Right renal cortex interstitium (tissue), 3 donors: Measurements from ENCODE around the gene CCL2. TPM values are rescaled to one million over a fixed set of nuclear protein-coding genes. Genes with fewer than 3 reads are reported as not detected.
A peak's percentile ranks its signal among the peaks of the same experiment; 100 is the strongest.

Experiments used
- DNase-seq, 3 donors: peaks; one replicate each; pipeline ENCODE4 v3.0.0-alpha.2; 2013; ENCODE audit warnings: low read depth in 3 of 3, low spot score in 2 of 3
- polyA plus RNA-seq, 3 donors: library from polyadenylated mRNA; unstranded; fragments of 120-200 nt; gene quantifications; one replicate each; pipeline ENCODE4 v1.2.1, GENCODE V29; 2013; ENCODE audit not compliant: insufficient read length in 3 of 3

Gene CCL2
- polyA plus RNA-seq, 3 donors, result 19.9 to 22.5 (median 21.0) TPM

DNA sequence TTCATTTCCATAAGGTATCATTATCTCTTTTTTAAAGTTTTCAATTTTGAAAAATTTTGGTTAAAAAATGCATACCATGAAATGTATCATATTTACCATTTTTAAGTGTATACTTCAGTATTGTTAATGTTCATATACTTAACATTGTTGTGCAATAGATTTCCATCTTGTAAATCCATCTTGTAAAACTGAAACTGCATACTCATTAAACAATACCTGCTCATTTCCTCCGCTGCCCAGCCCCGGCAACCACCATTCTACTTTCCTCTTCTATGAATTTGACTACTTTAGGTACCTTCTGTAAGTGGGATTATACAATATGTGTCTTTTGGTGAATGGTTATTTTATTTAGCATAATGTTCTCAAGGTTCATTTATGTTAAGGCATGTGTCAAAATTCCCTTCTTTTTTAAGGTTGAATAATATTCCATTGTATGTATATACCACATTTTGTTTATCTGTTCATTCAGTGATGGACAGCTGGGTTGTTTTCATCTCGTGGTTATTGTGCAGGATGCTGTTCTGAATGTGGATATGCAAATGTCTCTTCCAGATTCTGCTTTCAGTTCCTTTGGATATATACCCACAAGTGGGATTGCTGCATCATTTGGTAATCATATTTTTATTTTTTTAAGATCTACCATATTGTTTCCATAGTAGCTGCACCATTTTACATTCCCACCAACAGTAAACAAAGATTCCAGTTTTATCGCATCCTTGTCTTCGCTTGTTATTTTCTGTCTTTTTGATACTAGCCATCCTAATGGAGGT lies 6.7 kb downstream of the CCL2 start:
- no peak for DNase-seq

DNA sequence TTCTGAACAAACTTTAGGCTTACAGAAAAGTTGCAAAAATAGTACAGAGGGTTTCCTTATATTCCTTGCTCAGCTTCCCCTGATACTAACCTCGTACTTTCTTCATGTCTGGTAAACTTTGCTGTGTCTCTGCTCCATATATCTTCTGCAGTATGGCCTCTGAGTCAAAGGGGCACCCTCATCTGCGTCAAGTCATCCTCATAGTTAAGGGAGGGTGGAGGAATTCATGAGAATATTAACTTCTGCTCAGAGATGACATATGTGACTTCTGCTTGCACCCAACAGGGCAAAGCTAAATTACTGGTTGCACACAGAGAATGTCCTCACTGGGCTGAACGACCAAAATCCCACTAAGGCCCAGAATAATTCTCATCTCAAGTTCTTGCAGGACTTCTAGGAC lies 10.6 kb downstream of the CCL2 start:
- DNase-seq, result no peak

DNA sequence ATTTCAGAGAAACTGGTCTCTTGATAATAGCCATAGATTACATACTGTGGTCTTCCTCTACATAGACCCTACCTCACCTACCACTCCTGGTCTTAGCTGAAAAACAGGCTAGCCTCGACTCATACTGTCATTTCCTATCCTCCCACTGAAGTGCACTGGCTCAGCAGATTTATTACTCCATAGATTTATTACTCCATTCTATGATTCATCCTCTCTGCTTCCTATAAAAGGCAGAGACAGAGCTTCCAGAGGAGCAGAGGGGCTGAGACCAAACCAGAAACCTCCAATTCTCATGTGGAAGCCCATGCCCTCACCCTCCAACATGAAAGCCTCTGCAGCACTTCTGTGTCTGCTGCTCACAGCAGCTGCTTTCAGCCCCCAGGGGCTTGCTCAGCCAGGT lies 14.9 kb downstream of the CCL2 start, which contains the start of gene CCL7:
TSS of gene CCL7 (plus strand) at position 253 of the 400 bp plus-strand sequence. CDS start at position 323, 70 bp downstream.
- no peak for DNase-seq

DNA sequence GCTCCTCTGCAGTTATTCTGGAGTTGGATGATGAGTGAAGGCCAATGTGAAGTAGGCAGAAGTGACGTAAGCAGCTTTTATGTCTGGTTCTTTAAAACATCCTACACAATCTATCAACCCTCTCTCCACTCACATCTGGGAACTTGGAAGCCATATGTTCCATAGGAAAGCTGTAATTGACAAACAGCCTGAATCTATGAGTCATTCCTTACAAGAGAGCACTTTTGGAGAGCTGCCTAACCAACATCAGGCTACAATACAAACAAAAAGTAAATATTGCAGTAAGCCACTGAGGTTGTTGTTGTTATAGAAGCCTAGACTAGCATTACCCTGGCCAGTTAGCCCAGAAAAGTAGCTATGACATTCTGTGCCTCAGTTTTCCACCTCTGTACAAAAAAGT lies 20.8 kb downstream of the CCL2 start:
- no peak for DNase-seq

DNA sequence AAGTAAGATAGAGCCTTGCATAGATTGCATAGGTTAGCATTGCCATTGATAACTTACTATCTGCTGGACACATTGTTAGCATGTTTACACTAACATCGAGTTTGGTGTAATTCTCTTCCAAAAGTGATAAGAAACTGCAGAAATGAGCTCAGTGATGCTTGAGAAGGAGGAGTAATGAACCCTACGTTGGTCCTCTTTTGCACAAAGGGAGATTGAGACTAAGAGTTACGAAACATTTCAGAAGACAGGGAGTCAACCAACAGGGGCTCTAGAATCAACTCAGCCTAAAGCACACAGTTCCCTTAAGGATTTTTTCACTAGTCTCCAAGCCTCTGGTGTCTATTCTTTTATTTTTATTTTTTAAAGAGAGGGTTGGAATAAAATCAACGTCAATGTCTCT lies 21.7 kb downstream of the CCL2 start:
- DNase-seq, result no peak

DNA sequence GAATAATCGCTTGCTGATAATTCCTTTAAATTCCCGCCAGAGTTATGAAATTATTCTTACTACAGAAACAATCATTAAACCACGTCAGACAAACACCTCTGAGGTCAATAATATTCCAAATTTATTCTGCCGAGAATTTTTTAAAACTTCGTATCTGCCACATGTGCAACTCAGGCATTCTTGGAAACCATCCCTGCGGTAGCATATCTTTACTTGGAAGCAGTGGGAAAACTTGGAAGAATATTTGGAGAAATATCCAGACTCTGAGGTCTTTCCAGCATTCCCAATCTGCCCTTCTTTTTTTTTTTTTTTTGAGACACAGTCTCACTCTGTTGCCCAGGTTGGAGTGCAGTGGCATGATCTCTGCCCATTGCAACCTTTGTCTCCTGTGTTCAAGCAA lies 28.5 kb downstream of the CCL2 start:
- DNase-seq, result no peak

DNA sequence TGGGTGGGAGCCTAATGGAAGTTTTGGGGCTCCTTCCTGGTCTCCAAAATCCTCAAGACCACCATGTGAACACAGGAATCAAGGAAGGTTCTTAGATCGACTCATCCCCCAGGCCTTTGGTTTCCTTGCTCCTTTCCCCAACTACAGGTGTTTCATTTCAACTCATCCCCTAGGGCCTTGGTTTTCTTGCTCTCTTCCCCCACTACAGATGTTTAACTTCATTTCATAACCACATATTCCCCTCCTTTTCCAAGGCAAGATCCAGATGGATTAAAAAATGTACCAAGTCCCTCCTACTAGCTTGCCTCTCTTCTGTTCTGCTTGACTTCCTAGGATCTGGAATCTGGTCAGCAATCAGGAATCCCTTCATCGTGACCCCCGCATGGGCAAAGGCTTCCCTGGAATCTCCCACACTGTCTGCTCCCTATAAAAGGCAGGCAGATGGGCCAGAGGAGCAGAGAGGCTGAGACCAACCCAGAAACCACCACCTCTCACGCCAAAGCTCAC lies 30.3 kb downstream of the CCL2 start, which contains the start of gene CCL11:
TSS of gene CCL11 (plus strand) at position 457 of the 507 bp plus-strand sequence. CDS start 67 bp downstream, outside the sequence.
- peak in 2 of 3 donors; percentile 27 for DNase-seq

DNA sequence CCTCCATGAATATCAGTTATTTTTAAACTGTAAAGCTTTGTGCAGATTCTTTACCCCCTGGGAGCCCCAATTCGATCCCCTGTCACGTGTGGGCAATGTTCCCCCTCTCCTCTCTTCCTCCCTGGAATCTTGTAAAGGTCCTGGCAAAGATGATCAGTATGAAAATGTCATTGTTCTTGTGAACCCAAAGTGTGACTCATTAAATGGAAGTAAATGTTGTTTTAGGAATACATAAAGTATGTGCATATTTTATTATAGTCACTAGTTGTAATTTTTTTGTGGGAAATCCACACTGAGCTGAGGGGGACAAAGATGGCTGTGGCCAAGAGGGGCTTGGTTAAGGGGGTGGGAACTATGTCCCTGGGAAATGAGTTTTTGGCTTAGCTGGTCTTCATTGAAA lies 32.8 kb downstream of the CCL2 start:
- DNase-seq, result no peak

DNA sequence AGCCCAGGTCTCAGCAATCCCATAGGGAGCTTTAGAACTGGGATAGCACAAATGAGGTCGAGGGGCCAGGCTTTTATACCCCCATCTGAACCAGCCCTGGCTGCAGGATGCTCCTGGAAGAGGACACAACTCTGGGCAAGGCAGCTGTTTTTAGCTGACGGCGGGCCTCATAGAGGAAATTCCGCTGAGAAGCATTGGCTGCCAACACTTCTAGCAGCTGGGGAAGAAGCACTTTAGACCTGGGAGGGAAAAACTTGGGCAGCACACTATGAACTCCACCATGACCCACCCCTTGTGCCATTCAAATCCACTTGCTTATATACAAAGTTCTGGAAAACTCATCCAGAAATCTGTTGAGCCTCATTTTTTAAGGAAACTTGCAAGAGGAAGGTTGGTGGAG lies 35.5 kb downstream of the CCL2 start:
- no peak for DNase-seq

DNA sequence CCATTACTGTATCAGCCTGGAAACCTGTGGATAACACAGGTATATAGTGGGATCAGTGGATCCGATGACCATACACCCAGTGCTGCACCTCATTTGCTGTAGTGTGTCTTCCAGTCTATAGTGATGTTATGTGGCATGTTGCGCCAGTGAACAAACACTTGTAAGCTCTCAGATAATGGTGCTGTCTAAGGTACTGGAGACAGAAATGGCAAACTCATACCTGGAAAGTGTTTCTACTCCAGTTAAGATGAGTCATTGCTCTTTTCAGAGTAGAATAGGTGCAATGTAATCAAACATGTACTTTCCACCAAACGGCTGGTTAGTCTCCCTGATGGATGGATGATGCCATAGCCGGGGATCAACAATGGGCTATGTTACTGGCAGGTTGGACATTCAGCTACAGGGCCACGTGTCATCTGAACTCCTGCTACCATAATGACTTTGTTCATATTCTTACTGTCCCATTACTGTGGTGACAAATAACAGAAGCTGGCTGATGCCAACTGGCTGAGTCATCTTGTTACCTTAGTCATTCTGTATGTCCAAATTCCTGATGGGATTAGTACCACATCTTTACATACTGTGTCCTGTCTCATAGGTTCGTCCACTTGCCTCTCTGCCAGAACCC lies 36.8 kb downstream of the CCL2 start:
- DNase-seq, result no peak

DNA sequence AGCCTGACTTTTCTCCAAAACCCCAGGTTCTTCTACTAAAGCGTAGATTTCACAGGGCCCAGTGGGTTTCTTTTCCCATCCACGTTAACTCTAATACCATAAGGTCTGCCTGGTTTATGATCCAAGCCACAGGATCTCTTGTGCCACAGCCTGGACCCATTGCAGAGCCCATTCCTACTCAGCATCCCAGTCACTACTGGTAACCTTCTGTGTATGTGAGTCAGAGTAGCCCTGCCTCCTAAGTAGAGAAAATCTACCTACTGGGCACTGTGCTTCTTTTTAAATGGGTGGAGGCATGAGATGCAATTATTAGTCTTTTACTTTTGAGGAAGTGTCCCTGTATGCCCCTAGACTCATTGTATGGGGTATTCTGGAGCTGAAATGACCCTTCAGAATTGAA lies 43.9 kb downstream of the CCL2 start:
- no peak for DNase-seq

DNA sequence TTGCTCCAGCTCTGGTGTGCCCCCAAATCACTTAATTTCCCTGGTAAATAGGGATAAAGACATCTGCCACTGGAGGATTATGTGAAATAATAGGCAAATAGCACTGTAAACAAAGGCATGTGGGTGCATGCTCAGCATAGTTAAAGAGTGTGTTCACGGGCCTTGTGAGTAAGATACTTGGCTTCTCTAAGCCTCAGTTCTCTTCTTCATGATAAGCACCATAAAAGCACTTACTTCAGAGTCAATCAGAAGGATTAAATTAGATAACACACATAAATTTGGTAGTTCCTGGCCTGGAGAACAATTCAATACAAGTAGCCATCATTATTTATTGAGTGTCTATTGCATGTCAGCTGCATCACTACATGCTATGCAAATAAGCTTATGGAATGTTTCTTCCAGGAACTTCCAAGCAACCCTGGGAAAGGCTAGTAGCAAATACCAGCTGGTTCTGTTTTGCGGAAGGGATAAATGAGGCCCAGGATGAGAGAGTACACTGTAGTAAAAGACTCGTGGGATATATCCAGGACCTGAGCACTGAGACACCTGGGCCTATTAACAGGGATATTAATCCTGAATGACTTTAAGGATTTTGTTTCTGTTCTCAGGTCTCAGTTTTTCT lies 45.0 kb downstream of the CCL2 start:
- DNase-seq, result no peak

DNA sequence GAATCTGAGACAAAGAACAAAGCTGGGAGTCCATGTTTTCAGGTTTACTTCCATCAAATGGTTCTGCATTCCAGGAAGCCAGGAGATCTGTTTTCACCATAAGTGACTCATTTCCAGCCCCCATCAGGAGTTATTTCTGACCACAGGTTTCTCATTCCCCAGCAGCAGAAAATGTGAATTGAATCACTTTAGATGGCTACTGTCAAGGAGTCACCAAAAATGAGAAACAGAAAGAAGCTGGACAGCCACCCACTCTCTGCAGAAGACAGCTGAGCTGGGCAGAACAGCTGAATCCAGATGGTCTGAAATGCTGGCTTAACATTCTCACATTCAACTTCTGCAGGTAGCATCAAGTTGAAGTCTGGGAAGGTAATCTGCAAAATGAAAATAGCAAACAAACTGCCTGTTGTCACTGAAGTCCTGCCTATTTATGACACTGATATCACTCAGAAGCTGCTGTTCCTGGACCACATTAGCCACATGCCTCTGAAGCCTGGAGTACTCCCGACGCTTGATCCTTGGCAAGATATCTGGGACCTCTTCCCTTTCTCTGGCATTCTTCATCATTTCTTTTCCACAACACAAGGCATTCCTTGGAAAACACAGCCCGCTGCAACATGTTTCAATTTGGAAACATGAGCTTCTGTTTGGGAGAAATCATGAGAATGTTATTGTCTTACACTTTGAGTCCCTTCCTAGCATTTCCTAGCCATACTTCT lies 45.7 kb downstream of the CCL2 start:
- no peak for DNase-seq

DNA sequence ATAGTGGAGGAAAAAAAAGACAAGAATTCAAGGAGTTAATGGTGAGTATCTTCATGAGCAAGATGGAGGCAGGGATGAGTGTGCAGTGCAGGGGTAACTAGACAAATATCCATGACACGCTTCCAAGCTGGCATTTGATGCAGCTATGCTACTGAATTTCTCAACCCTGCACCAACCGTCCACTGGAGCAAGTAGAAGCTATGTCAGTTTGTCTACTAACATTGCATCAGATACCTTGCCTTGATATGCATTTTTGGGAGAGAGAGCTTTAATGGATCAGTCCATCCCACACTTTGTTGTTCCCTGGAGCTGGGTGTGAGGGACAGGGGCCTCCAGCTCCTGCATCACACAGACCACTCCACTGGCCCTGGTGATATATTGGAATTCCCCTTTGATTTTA lies 46.9 kb downstream of the CCL2 start:
- no peak for DNase-seq

DNA sequence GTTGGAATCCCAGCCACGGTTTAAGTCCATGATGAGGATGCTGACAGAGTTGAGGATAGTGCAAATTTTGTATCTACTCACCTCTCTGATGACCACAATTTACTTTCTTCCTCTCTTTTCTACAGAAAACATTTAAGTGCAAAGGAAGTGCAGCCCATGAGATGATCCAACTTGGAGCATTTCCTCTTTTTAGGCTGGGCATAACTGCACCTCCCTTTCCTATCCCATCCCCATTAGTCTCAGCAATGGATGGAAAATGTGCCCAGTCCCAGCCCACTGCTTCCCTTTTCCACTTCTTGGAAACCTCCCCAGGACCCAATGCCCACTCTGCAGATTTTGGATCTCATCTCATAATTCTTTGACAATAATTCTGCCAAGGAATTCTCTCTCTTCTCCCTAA lies 47.6 kb downstream of the CCL2 start:
- DNase-seq, result no peak

DNA sequence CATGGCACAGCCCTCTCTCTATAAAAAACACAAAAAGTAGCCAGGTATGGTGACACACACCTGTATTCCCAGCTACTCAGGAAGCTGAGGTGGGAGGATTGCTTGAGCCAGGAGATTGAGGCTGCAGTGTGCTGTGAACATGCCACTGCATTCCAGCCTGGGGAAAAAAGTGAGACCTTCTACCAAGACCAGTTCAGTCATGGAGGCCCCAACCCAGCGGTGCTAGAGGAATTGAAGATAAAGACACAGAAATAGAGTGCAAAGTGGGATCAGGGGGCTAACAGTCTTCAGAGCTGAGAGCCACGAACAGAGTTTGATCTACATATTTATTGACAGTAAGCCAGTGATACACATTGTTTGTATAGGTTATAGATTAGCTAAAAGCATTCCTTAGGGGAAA lies 48.5 kb downstream of the CCL2 start:
- DNase-seq, result no peak

DNA sequence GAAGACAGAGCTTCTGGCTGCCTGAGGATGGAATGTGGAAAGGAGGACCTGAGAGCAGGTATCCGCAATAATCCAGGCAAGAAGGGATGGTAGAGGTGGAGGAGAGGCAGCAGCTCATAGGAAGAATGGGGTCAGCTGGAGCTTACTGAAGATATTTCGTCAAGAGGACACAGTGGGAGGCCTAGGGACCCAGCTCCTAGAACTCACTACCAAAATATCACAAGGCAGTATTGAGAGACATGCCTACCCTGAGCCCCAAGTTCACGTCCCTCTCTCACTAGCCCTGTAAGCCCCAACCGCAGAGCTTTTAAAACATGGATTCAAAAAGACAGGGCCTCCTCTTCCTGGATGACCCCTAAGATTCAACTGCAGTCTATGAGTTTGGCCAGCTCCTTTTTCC lies 50.0 kb downstream of the CCL2 start:
- DNase-seq, result no peak

DNA sequence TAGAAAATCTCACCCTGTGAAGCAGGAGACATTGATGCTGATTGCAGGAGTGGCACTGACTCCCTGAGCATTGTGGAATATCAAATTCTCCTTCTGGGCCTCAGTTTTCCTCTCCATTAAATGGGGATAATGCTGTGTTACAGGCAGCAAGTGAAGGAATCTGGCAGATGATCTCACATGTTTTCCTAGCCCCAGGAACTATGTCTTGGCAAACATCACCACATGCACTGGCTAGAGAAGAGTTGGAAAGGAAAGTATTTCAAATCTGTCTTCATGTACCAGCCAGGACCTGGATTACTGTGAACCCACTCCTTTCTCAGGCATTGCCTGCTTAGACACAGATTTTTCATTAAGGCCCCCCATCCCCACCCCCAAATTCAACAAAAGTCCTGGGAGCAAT lies 50.5 kb downstream of the CCL2 start:
- DNase-seq, result no peak

DNA sequence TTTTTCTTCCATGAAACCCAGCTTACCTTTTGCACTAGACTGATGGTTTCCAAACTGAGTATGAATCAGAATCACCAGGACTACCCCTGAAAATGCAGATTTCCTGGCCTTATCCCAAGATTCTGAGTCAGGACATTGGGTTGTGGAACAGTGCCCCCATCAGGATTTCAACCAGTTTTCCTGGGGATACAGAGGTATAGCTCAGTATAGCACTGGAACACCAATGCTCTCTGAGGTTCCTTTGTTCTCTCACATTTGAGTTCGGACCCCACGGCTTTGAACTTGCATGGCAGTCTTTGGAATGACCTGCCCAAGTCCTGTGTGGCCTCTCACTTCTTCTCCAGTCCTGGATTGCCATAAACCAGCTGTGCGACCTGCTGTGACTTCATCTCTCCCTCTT lies 51.4 kb downstream of the CCL2 start:
- no peak for DNase-seq
